Renal pelvis (tissue), 4 donors: ENCODE data around the gene HMSD. TPM values are rescaled to one million over a fixed set of nuclear protein-coding genes. Genes with fewer than 3 reads are reported as not detected.

ENCODE experiments used
- DNase-seq: peaks from one replicate; pipeline ENCODE4 v3.0.0-alpha.2; 2013
- polyA plus RNA-seq, 3 donors: library from polyadenylated mRNA; unstranded; fragments of 120-200 nt; gene quantifications; one replicate each; pipeline ENCODE4 v1.2.1, GENCODE V29; 2013; ENCODE audit not compliant: insufficient read length in 3 of 3

Gene HMSD
- polyA plus RNA-seq, 3 donors, result 1.1 to 2.6 (median 1.4) TPM

- DNase-seq, result no peak
These were observed 43.6 kb downstream of the HMSD start for GRCh38 chr18:63992751-63993150.

DNA sequence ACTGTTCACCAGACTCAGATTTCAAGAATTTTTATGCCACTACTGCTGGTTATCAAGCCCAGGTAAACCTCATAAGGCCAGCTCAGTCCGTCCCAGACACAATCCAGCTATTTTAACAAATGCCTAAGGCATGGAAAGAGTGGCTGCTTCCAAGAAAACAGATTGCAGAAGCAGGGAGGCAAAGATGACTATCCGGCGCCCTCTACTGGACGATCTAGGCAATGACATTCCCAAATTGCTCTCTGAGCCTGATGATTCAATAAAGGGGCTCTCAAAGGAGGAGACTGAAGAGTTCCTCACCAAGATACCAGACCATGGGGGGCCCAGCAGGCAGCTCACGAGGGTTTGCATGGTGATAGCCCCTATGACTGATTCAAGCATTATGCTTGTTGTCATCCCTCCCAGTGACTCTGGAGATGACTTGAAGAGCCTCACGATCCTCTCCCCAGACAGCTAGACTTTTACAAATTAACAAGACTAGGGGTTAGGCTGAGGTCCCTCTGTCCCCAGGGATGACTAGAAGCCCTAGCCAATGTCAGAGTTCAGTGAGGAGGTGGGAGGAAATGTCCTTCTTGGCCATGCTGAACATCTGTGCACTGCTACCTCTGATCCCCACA lies 45.8 kb downstream of the HMSD start:
- no peak for DNase-seq

- DNase-seq, result no peak
These were observed 47.9 kb downstream of the HMSD start for GRCh38 chr18:63997041-63997440.

DNA sequence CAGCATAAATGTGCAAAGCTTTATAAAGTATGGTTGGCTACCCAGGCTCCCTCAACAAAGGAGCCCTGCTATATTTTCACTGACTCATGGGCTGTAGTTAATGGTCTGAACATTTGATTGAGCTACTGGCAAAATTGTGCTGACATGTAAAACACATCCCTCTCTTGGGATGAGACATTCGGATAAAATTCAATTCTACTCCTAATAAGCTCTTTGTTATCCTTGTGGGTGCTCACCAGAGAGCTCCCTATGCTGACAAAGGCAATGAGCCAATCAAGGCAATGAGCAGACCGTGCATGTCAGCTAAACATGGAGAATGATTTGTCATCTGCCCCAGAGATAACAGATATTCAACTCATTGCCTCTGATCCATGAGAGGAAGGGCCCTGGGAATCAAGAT lies 48.5 kb downstream of the HMSD start:
- no peak for DNase-seq

DNA sequence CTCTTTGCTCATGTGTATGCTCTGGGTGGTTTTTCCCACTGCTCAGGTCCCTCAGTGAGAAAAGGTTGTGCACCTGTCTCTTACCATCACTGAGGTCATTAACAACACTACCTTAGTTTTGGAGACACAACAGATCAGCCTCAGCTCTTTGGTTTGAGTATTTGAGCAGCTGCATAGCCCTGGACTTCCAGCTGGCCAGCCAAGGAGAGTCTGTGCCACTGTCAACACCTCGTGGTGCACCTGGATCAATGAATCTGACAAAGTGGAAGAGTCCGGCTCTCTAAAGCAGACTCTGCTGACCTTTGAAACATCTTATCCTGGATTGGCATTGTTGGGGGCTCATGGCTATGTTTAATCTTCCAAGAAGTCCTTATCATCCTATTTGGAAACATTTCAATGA lies 50.8 kb downstream of the HMSD start:
- DNase-seq, result no peak

DNA sequence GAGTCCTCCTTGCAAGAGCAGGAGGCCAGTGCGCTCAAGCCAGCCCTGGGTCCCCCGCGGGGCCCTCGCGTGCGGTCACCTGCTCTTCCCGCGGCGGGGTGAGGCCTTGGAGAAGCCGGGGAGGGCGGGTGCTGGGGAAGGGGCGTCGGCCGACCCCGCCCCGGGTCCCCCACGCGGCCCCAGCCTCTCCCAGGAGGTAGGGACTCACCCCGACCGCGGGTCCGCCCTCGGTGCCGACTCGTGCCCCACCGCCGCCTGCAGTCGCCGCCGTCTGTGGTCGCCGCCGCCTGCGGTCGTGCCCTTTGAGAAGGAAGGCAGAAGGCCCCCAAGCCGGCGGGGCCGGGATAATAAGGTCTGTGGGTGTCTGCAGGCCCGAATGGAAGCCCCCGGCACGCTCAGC lies 53.5 kb downstream of the HMSD start:
- DNase-seq, result no peak

DNA sequence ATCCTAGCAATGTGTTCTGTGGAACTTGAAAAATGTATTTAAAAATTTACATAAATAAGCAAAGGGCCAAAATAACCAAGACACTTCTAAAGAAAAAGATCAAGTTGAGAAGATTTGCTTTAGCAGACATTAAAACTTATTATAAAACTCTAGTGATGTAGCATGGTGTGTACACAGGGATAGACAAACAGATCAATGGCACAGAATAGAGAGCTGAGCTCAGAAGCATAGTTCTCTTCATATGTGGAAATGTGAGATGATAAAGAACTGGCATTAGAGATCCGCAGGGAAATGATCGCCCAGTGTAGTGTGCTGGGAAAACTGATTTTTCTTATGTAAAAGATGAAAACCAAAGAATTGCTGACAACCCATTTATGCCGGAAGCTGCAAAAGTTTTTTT lies 60.2 kb downstream of the HMSD start:
- no peak for DNase-seq

Other genes starting within 250 kb of the HMSD start
- not detected for gene SERPINB11, start 246.3 kb upstream of the HMSD start, polyA plus RNA-seq
- gene SERPINB7, start 173.9 kb upstream of the HMSD start, polyA plus RNA-seq, result under 1 TPM; 0.43 to 0.68 (median 0.61) TPM
- gene SERPINB2, start 61.6 kb upstream of the HMSD start, polyA plus RNA-seq, result under 1 TPM in 1 of 3 donors, not detected in 2; 0.14 TPM
- gene SERPINB10, start 41.3 kb upstream of the HMSD start, polyA plus RNA-seq, result under 1 TPM in 2 of 3 donors, not detected in 1; 0.04 to 0.22 TPM
- gene SERPINB8, start 20.8 kb downstream of the HMSD start, polyA plus RNA-seq, result 1 to 10 TPM; 3.7 to 5.0 (median 3.7) TPM
- gene LINC00305, start 199.8 kb downstream of the HMSD start, polyA plus RNA-seq, result 1 to 10 TPM; 2.2 to 4.5 (median 3.1) TPM